GM12891 (cell line): Measurements from ENCODE around the gene CEP192.
"Not testable (repeated sequence)": the region's sequence is repeated elsewhere in the genome, so short reads cannot be mapped to it uniquely, and the experiment has no call there.

Experiments
- POLR2A ChIP-seq: IDR thresholded peaks from 2 replicates; pipeline ENCODE4 v1.6.1; 2011; ENCODE audit warnings: low read depth, low read length, control low read depth
- SPI1 ChIP-seq: IDR thresholded peaks from 2 replicates; pipeline ENCODE4 v1.6.1; 2011; ENCODE audit warnings: low read depth, low read length, control low read depth
- TAF1 ChIP-seq: IDR thresholded peaks from 2 replicates; pipeline ENCODE4 v1.6.1; 2011; ENCODE audit warnings: low read depth, low read length, control low read depth

- not testable (repeated sequence) for TF ChIP-seq POLR2A, TAF1, SPI1
Observed at GRCh38 chr18:13078065-13078464, 86.9 kb downstream of the CEP192 start.
